Measurements from ENCODE around the gene OR51F2.
"Not testable (repeated sequence)": the region's sequence is repeated elsewhere in the genome, so short reads cannot be mapped to it uniquely, and the experiment has no call there.

The OR51F2 gene

GRCh38 chr11:4821021-4821420 is at the start of gene OR51F2:
TSS of gene OR51F2 (plus strand) at chr11:4821321. CDS start at chr11:4821422, 101 bp downstream.
- TF ChIP-seq, protein P1, sequence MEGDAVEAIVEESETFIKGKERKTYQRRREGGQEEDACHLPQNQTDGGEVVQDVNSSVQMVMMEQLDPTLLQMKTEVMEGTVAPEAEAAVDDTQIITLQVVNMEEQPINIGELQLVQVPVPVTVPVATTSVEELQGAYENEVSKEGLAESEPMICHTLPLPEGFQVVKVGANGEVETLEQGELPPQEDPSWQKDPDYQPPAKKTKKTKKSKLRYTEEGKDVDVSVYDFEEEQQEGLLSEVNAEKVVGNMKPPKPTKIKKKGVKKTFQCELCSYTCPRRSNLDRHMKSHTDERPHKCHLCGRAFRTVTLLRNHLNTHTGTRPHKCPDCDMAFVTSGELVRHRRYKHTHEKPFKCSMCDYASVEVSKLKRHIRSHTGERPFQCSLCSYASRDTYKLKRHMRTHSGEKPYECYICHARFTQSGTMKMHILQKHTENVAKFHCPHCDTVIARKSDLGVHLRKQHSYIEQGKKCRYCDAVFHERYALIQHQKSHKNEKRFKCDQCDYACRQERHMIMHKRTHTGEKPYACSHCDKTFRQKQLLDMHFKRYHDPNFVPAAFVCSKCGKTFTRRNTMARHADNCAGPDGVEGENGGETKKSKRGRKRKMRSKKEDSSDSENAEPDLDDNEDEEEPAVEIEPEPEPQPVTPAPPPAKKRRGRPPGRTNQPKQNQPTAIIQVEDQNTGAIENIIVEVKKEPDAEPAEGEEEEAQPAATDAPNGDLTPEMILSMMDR (IDR thresholded peaks at IDR 0.05; ENCODE audit: poor library complexity, severe bottlenecking), result no peak
- Histone ChIP-seq H3K27ac (ENCODE audit: poor library complexity, severe bottlenecking) (no peak within 1 kb of the TSS), H3K4me3 (ENCODE audit: severe bottlenecking) (no peak within 1 kb of the TSS), H3K27me3 (ENCODE audit: insufficient read depth, poor library complexity, severe bottlenecking) (no peaks in the 10 kb centered on the region), H3K9me3 (ENCODE audit: severe bottlenecking) (no peaks in the 10 kb centered on the region), H3K4me1 (ENCODE audit: insufficient read depth, poor library complexity, severe bottlenecking) (no peaks in the 10 kb centered on the region), H3K36me3 (ENCODE audit: low read depth) (no peaks in the 10 kb centered on the region)
- no peak for DNase-seq (ENCODE audit: low spot score)
- no peak for ATAC-seq (ENCODE audit: low read depth)

DNA sequence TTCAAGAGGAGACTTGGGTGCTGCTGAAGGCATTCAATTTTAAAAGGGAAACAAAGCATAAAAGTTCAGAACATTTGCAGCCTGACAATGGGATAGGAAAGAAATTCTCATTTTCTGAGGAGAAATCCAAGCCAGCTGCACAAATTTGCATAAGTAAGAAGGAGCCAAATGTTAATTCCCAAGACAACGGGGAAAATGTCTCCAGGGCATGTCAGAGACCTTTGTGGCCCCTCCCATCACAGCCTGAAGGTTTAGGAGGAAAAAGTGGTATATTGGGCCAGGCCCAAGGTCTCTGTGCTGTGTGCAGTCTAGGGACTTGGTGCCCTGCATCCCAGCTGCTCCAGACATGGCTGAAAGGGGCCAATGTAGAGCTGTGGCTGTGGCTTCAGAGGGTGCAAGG is 38.7 kb upstream of the OR51F2 start:
- Histone ChIP-seq H3K9me3 (ENCODE audit: severe bottlenecking) (no peaks in the 10 kb centered on the region), H3K36me3 (ENCODE audit: low read depth) (no peaks in the 10 kb centered on the region), H3K4me1 (ENCODE audit: insufficient read depth, poor library complexity, severe bottlenecking) (no peaks in the 10 kb centered on the region), H3K27me3 (ENCODE audit: insufficient read depth, poor library complexity, severe bottlenecking) (no peaks in the 10 kb centered on the region), H3K27ac (ENCODE audit: poor library complexity, severe bottlenecking) (no peak overlapping the region), H3K4me3 (ENCODE audit: severe bottlenecking) (no peak overlapping the region)
- ATAC-seq (ENCODE audit: low read depth) (no peak), DNase-seq (ENCODE audit: low spot score) (no peak)
- TF ChIP-seq, protein P1 (IDR thresholded peaks at IDR 0.05; ENCODE audit: poor library complexity, severe bottlenecking), result no peak

DNA sequence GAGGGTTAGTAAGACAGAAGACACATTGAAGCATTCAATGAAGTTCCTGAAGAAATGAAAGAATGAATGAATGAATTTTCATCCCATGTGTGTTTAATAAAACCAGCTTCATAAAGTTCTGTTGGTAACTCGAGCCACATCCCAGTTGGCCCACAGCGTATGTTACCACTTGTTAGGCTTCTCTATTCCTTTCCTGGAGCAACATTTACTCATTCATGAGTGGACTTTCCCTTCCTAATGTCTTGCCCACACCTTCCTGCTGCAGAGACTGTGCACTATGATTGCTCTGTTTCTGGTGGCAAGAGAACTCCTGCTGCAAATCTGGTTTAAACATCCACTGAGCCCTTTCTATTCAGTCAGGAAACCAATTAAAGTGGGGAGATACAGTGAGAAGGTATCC is 23.9 kb upstream of the OR51F2 start:
- H3K36me3 ChIP-seq (ENCODE audit: low read depth), result no peaks in the 10 kb centered on the region
- no peak overlapping the region for H3K27ac ChIP-seq (ENCODE audit: poor library complexity, severe bottlenecking)
- no peaks in the 10 kb centered on the region for H3K27me3 ChIP-seq (ENCODE audit: insufficient read depth, poor library complexity, severe bottlenecking)
- H3K4me1 ChIP-seq (ENCODE audit: insufficient read depth, poor library complexity, severe bottlenecking), result no peaks in the 10 kb centered on the region
- no peak overlapping the region for H3K4me3 ChIP-seq (ENCODE audit: severe bottlenecking)
- ATAC-seq (ENCODE audit: low read depth), result no peak
- no peak for DNase-seq (ENCODE audit: low spot score)
- no peaks in the 10 kb centered on the region for H3K9me3 ChIP-seq (ENCODE audit: severe bottlenecking)
- TF ChIP-seq, protein P1 (IDR thresholded peaks at IDR 0.05; ENCODE audit: poor library complexity, severe bottlenecking), result no peak

DNA sequence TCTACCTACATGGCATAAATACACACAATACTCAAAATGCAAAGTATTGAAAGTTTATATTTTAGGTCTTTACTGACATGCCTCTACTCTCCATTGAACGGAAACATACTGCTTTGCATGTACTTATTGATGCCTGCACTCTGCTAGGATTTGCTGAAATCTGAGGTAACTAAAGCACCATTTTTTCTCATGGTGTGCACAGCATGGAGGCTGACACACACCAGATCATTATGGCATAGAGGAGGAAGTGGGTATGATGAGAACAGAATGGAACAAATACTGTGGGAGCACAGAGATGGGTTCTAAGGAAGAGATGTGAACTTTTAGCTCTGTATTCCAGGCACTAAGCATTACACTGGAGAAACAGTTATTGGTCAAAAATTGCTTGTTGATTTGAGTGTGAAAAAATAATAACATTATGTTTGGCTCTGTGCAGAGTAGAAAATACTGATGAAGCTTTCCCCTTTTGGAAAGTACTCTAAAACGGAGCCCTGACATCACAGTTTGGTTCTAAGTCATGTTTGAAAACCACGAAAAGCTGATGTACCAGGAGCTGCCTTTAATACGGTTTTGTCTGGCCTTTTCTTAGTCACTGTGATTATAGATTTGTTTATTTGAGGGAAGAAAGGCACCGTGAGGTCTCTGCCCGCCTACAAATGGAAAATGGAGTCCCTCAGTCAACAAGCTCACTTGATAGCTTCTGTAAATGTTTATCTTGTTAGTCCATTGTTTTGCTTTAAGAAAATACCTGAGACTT is 22.5 kb upstream of the OR51F2 start:
- Histone ChIP-seq H3K4me1 (ENCODE audit: insufficient read depth, poor library complexity, severe bottlenecking) (no peaks in the 10 kb centered on the region), H3K4me3 (ENCODE audit: severe bottlenecking) (no peak overlapping the region), H3K27ac (ENCODE audit: poor library complexity, severe bottlenecking) (no peak overlapping the region), H3K9me3 (ENCODE audit: severe bottlenecking) (no peaks in the 10 kb centered on the region), H3K36me3 (ENCODE audit: low read depth) (no peaks in the 10 kb centered on the region), H3K27me3 (ENCODE audit: insufficient read depth, poor library complexity, severe bottlenecking) (no peaks in the 10 kb centered on the region)
- no peak for DNase-seq (ENCODE audit: low spot score)
- ATAC-seq (ENCODE audit: low read depth), result no peak
- TF ChIP-seq, protein P1 (IDR thresholded peaks at IDR 0.05; ENCODE audit: poor library complexity, severe bottlenecking), result no peak

- H3K4me3 ChIP-seq (ENCODE audit: severe bottlenecking); H3K27ac ChIP-seq (ENCODE audit: poor library complexity, severe bottlenecking); DNase-seq (ENCODE audit: low spot score); H3K9me3 ChIP-seq (ENCODE audit: severe bottlenecking); H3K36me3 ChIP-seq (ENCODE audit: low read depth); ATAC-seq (ENCODE audit: low read depth); H3K4me1 ChIP-seq (ENCODE audit: insufficient read depth, poor library complexity, severe bottlenecking); H3K27me3 ChIP-seq (ENCODE audit: insufficient read depth, poor library complexity, severe bottlenecking): not testable (repeated sequence)
Measured at GRCh38 chr11:4801316-4801715, 19.8 kb upstream of the OR51F2 start.

All from RWPE2 (cell line).